Upper lobe of left lung (tissue), 6 donors: Measurements from ENCODE around the gene RILPL2. TPM values are rescaled to one million over a fixed set of nuclear protein-coding genes. Genes with fewer than 3 reads are reported as not detected.

Experiments used
- ATAC-seq, 2 donors: fragments of 200-7000 bp; cut with Tn5 transposase; one replicate each; pipeline ENCODE4 v1.9.1; 2022; ENCODE audit warnings: mild to moderate bottlenecking in 2 of 2, moderate library complexity in 2 of 2; ENCODE audit not compliant: low FRiP score in 2 of 2
- DNase-seq, 2 donors: peaks; one replicate each; pipeline ENCODE4 v3.0.0-alpha.2; 2019 to 2020
- H3K27ac ChIP-seq, 4 donors: fragments of 200-600 bp; sonication (generic); one replicate each; pipeline ENCODE4 v1.5.1; 2016 to 2019
- H3K27me3 ChIP-seq, 4 donors: fragments of 200-600 bp; sonication (generic); one replicate each; pipeline ENCODE4 v1.5.1; 2017 to 2019
- H3K36me3 ChIP-seq, 4 donors: fragments of 200-600 bp; sonication (generic); one replicate each; pipeline ENCODE4 v1.5.1; 2016 to 2019
- H3K4me1 ChIP-seq, 4 donors: fragments of 200-600 bp; sonication (generic); one replicate each; pipeline ENCODE4 v1.5.1; 2018 to 2019
- H3K4me3 ChIP-seq, 4 donors: fragments of 200-600 bp; sonication (generic); one replicate each; pipeline ENCODE4 v1.5.1; 2017 to 2019; ENCODE audit warnings: mild to moderate bottlenecking in 2 of 4, moderate library complexity in 1 of 4
- H3K9me3 ChIP-seq, 4 donors: fragments of 200-600 bp; sonication (generic); one replicate each; pipeline ENCODE4 v1.5.1; 2018 to 2019
- EP300 ChIP-seq, 4 donors: sonication (generic); formaldehyde crosslinking; IDR thresholded peaks; one replicate each; pipeline ENCODE4 v1.5.1; 2017; ENCODE audit warnings: antibody characterized with exemption in 4 of 4, control low read depth in 2 of 4
- POLR2A ChIP-seq, 4 donors: fragments of 450-650 bp; IDR thresholded peaks; one replicate each; pipeline ENCODE4 v1.5.1; 2016 to 2017; ENCODE audit warnings: antibody characterized with exemption in 4 of 4, mild to moderate bottlenecking in 2 of 4
- POLR2AphosphoS5 ChIP-seq, 2 donors: sonication (generic); formaldehyde crosslinking; IDR thresholded peaks; one replicate each; pipeline ENCODE4 v1.5.1; 2017; ENCODE audit warnings: antibody characterized with exemption in 2 of 2
- WGBS, 2 donors: methylation state at CpG; one replicate each; pipeline ENCODE4 v1.1.5; 2017 to 2018; 5-methylcytosine and 5-hydroxymethylcytosine counted together
- total RNA-seq, 6 donors: library from RNA; depleted of rRNA in 4 of 6; stranded (reverse); fragments of >200 nt in 4 of 6; gene quantifications; one replicate each; pipeline versions ENCODE4 v1.1.0 to v1.2.1, GENCODE V29; 2016 to 2021
- TF ChIP-seq, protein P1 (sequence below), 6 experiments: fragments of 450-650 bp in 4 of 6; fragments of 200-600 bp in 2 of 6; sonication (generic) in 2 of 6; IDR thresholded peaks; one replicate each; pipeline ENCODE4 v1.5.1; 2016 to 2019; ENCODE audit warnings: antibody characterized with exemption in 6 of 6
- donor health status: DM: no; HTN: no; CAD: no; lungs with moderate emphysema.
- donor health status: DM: no; HTN: yes; CAD: no; lungs with severe emphysema.

RILPL2 gene
- total RNA-seq, 6 donors from 2014 or later: 12.5 to 29.9 (median 14.6) TPM

DNA sequence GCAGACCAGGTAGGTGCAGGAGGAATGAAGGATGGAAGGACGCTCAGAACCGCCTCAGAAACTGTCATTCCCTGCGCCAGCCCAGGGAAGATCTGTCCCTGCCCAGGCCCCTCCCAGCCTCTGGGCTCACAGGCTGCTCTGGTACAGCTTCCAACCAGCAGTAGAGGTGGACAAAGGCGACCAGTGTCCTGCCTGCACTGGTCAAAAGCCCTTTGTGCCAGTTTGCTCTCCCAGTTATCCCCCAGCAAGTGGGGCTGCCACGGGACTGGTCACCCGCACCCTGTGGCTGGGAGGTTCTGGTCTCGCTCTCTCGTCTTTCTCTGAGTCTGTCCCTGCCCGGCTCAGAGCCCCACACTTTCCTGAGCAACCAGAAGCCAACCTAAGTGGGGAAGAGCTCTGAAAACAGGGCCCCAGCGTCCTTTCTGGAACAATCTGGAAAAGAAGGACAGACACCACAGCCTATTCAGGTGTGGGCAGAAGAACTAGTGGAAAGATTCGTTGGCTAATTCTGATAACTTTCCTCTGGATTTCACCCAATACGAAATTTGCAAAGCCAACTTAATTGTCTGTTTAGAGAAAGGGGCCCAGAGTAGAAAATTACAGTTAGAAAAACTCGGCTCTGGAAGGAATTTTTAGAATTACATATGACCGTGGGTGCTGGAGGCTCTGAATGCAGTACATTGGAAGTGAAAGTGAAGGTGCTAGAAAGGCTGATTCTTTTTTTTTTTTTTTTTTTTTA, 43.1 kb upstream of the RILPL2 start:
- 69 to 75% methylated on average over 13 of the region's 14 CpGs for WGBS, 2 donors
- H3K9me3 ChIP-seq: no peaks in the 10 kb centered on the region
- H3K27ac ChIP-seq: peak overlapping the region; percentile 50 to 81 (median 68)
- ATAC-seq (no peak), DNase-seq (no peak)
- no peak for TF ChIP-seq POLR2AphosphoS5 (IDR thresholded peaks at IDR 0.05)
- TF ChIP-seq, protein P1, sequence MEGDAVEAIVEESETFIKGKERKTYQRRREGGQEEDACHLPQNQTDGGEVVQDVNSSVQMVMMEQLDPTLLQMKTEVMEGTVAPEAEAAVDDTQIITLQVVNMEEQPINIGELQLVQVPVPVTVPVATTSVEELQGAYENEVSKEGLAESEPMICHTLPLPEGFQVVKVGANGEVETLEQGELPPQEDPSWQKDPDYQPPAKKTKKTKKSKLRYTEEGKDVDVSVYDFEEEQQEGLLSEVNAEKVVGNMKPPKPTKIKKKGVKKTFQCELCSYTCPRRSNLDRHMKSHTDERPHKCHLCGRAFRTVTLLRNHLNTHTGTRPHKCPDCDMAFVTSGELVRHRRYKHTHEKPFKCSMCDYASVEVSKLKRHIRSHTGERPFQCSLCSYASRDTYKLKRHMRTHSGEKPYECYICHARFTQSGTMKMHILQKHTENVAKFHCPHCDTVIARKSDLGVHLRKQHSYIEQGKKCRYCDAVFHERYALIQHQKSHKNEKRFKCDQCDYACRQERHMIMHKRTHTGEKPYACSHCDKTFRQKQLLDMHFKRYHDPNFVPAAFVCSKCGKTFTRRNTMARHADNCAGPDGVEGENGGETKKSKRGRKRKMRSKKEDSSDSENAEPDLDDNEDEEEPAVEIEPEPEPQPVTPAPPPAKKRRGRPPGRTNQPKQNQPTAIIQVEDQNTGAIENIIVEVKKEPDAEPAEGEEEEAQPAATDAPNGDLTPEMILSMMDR (IDR thresholded peaks at IDR 0.05): no peak
- no peak for TF ChIP-seq EP300 (IDR thresholded peaks at IDR 0.05)
- no peak for TF ChIP-seq POLR2A (IDR thresholded peaks at IDR 0.05)
- H3K4me3 ChIP-seq: peak overlapping the region in 2 of 4 donors; percentile 9 to 25
- peaks cover 4 to 11% (median 9%) of the 10 kb centered on the region in 4 donors for H3K4me1 ChIP-seq
- no peaks in the 10 kb centered on the region for H3K27me3 ChIP-seq
- peaks cover 0 to 21% (median 3%) of the 10 kb centered on the region in 4 donors for H3K36me3 ChIP-seq

DNA sequence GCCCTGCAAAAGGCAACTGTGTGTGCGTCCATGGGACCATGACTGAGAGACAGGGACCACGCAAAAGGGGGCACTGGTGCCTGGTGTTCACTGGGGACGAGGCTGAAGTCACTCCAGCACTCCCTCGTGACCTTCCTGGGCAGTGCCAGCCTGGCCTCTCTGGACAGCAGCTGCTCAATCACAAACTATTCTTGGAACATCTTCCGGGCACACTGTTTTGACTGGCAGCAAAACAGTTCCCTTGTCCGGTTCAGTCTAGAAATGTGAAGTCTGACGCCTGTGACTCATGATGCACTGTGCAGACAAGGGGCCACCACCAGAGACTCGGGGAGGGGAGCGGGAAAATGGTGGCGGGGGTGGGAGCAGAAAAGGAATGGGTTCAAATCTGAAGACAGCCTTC, 42.3 kb upstream of the RILPL2 start:
- H3K4me1 ChIP-seq: peaks cover 4 to 11% (median 9%) of the 10 kb centered on the region in 4 donors
- H3K9me3 ChIP-seq: no peaks in the 10 kb centered on the region
- no peaks in the 10 kb centered on the region for H3K27me3 ChIP-seq
- DNase-seq (no peak), ATAC-seq (peak in 1 of 2 donors; percentile 58)
- H3K36me3 ChIP-seq: peaks cover 0 to 16% (median 3%) of the 10 kb centered on the region in 4 donors
- TF ChIP-seq, protein P1 (IDR thresholded peaks at IDR 0.05): no peak
- peak in 1 of 2 donors; percentile 50 for TF ChIP-seq POLR2AphosphoS5 (IDR thresholded peaks at IDR 0.05)
- peak in 1 of 4 donors; percentile 18 for TF ChIP-seq EP300 (IDR thresholded peaks at IDR 0.05)
- TF ChIP-seq POLR2A (IDR thresholded peaks at IDR 0.05): no peak
- peak overlapping the region; percentile 50 to 81 (median 68) for H3K27ac ChIP-seq
- WGBS, 2 donors: 71 to 79% methylated on average over 8 to 10 of the region's 10 CpGs
- H3K4me3 ChIP-seq: no peak overlapping the region

DNA sequence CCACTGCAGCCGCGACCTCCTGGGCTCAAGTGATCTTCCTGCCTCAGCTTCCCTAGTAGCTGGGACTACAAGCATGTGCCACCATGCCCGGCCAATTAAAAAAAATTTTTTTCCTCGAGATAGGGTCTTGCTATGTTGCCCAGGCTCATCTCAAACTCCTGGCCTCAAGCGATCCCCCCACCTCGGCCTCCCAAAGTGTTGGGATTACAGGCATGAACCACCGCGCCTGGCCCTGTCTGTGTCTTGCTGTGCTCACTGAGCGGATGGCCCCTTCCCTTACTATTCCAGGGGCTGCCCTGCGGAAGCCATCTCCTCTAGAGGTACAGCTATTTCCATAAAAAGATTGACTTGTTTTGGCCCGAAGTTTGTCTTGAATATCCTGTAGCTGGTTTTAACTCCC, 41.6 kb upstream of the RILPL2 start:
- Histone ChIP-seq H3K27me3 (no peaks in the 10 kb centered on the region), H3K9me3 (no peaks in the 10 kb centered on the region), H3K27ac (peak overlapping the region in 2 of 4 donors; percentile 50 to 81), H3K4me1 (peaks cover 4 to 11% (median 9%) of the 10 kb centered on the region in 4 donors), H3K36me3 (peaks cover 0 to 10% (median 3%) of the 10 kb centered on the region in 4 donors), H3K4me3 (no peak overlapping the region)
- 89 to 93% methylated on average over 10 to 11 of the region's 11 CpGs for WGBS, 2 donors
- TF ChIP-seq POLR2AphosphoS5 (IDR thresholded peaks at IDR 0.05): no peak
- TF ChIP-seq EP300 (IDR thresholded peaks at IDR 0.05): no peak
- no peak for TF ChIP-seq POLR2A (IDR thresholded peaks at IDR 0.05)
- TF ChIP-seq, protein P1 (IDR thresholded peaks at IDR 0.05): no peak
- DNase-seq (no peak), ATAC-seq (no peak)

DNA sequence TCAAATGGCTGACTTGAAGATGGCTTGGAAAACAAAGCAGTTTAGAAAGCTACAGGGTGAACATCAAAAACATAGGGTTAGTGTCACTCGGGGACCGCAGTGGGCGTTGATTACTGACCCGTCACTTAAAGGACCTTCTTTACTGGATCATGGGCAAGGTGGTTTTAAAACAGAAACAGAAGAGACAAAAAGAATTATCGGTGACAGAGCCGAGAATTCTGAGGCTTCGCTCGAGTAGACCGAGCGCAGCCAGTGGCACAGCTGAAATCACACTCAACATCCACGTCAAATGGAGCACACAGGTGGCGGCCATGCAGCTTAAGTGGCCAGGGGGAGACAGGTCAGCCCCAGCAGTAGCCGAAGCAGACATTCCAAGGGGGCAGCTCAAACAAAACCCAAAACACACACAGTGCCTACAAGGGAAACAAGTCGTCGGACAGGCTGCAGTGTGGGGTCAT, 38.8 kb upstream of the RILPL2 start:
- Histone ChIP-seq H3K27me3 (no peaks in the 10 kb centered on the region), H3K4me1 (peaks cover 6 to 17% (median 9%) of the 10 kb centered on the region in 4 donors), H3K36me3 (peaks cover 0 to 30% (median 13%) of the 10 kb centered on the region in 4 donors), H3K9me3 (no peaks in the 10 kb centered on the region), H3K4me3 (no peak overlapping the region), H3K27ac (no peak overlapping the region)
- no peak for ATAC-seq
- no peak for DNase-seq
- WGBS, 2 donors: 88 to 89% methylated on average over 15 of the region's 15 CpGs
- TF ChIP-seq EP300 (IDR thresholded peaks at IDR 0.05): no peak
- no peak for TF ChIP-seq POLR2A (IDR thresholded peaks at IDR 0.05)
- TF ChIP-seq POLR2AphosphoS5 (IDR thresholded peaks at IDR 0.05): no peak
- TF ChIP-seq, protein P1 (IDR thresholded peaks at IDR 0.05): no peak
